Tibial nerve (tissue), 4 donors: ENCODE results near the gene CEACAM19. TPM values are rescaled to one million over a fixed set of nuclear protein-coding genes. Genes with fewer than 3 reads are reported as not detected.
"Not testable (repeated sequence)": the region's sequence is repeated elsewhere in the genome, so short reads cannot be mapped to it uniquely, and the experiment has no call there.

Experiments used
- DNase-seq, 2 donors: peaks; one replicate each; pipeline ENCODE4 v3.0.0-alpha.2; 2019; ENCODE audit warnings: low spot score in 2 of 2
- H3K27ac ChIP-seq, 4 donors: fragments of 200-600 bp; sonication (generic) in 3 of 4; one replicate each; pipeline ENCODE4 v1.5.1; 2017 to 2019; ENCODE audit warnings: mild to moderate bottlenecking in 1 of 4
- H3K27me3 ChIP-seq, 2 donors: fragments of 200-600 bp; sonication (generic) in 1 of 2; one replicate each; pipeline versions ENCODE4 v1.5.1 to v1.6.0; 2017 to 2019
- H3K36me3 ChIP-seq, 3 donors: fragments of 200-600 bp; sonication (generic); one replicate each; pipeline ENCODE4 v1.5.1; 2018 to 2019
- H3K4me1 ChIP-seq, 4 donors: fragments of 200-600 bp; sonication (generic) in 3 of 4; one replicate each; pipeline ENCODE4 v1.5.1; 2017 to 2019
- H3K4me3 ChIP-seq, 4 donors: fragments of 200-600 bp; sonication (generic) in 3 of 4; one replicate each; pipeline ENCODE4 v1.5.1; 2017 to 2019; ENCODE audit warnings: mild to moderate bottlenecking in 1 of 4, moderate library complexity in 1 of 4
- H3K9me3 ChIP-seq, 4 donors: fragments of 200-600 bp; sonication (generic) in 3 of 4; one replicate each; pipeline ENCODE4 v1.5.1; 2017 to 2019
- EP300 ChIP-seq, 2 donors: sonication (generic); formaldehyde crosslinking; IDR thresholded peaks; one replicate each; pipeline ENCODE4 v1.6.1; 2017; ENCODE audit warnings: antibody characterized with exemption in 2 of 2, mild to moderate bottlenecking in 1 of 2
- POLR2A ChIP-seq, 2 donors: fragments of 450-650 bp; IDR thresholded peaks; one replicate each; pipeline ENCODE4 v1.6.1; 2017; ENCODE audit warnings: antibody characterized with exemption in 2 of 2, mild to moderate bottlenecking in 2 of 2, moderate library complexity in 2 of 2
- WGBS, 2 donors: methylation state at CpG; one replicate each; pipeline ENCODE4 v1.1.5; 2018; 5-methylcytosine and 5-hydroxymethylcytosine counted together
- total RNA-seq, 4 donors: library from RNA; depleted of rRNA; stranded (reverse); fragments of >200 nt; gene quantifications; one replicate each; pipeline ENCODE4 v1.1.0, GENCODE V29; 2016
- TF ChIP-seq, protein P1 (sequence below), 5 experiments: fragments of 200-600 bp in 3 of 5; fragments of 450-650 bp in 2 of 5; sonication (generic) in 3 of 5; IDR thresholded peaks; one replicate each; pipeline ENCODE4 v1.5.1; 2016 to 2019; ENCODE audit warnings: antibody characterized with exemption in 5 of 5, mild to moderate bottlenecking in 3 of 5, moderate library complexity in 2 of 5

CEACAM19 gene, protein sequence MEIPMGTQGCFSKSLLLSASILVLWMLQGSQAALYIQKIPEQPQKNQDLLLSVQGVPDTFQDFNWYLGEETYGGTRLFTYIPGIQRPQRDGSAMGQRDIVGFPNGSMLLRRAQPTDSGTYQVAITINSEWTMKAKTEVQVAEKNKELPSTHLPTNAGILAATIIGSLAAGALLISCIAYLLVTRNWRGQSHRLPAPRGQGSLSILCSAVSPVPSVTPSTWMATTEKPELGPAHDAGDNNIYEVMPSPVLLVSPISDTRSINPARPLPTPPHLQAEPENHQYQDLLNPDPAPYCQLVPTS
- total RNA-seq, result 10 to 100 TPM; 10.9 to 38.7 (median 15.4) TPM

DNA sequence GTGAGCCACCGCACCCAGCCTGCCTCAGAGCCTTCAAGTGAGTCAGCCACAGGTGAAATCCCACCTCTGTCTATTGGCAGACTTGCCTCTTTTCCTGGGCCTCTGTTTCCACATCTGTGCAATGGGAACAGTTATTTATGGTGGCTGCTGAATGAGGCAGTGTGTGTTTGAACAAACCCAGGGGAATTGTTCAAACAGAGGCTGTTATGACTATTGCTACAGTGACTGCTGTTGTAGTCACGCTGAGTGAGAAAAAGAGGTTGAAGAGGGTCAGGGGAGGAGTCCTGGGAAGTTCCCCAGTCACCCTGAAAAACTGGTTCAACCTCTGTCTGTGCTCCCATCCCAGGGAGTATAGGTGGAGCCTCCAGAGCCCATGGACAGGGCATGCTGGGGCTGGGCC is at the start of gene CEACAM19:
TSS of gene CEACAM19 (plus strand) at position 83 of the 400 bp plus-strand sequence. CDS start 450 bp downstream, outside the sequence.
- H3K4me3 ChIP-seq, result no peak within 1 kb of the TSS
- H3K9me3 ChIP-seq, result no peaks in the 10 kb centered on the region
- H3K4me1 ChIP-seq, result no peaks in the 10 kb centered on the region
- H3K36me3 ChIP-seq, result peaks cover 0 to 29% (median 0%) of the 10 kb centered on the region in 3 donors
- no peaks in the 10 kb centered on the region for H3K27me3 ChIP-seq
- TF ChIP-seq, protein P1, sequence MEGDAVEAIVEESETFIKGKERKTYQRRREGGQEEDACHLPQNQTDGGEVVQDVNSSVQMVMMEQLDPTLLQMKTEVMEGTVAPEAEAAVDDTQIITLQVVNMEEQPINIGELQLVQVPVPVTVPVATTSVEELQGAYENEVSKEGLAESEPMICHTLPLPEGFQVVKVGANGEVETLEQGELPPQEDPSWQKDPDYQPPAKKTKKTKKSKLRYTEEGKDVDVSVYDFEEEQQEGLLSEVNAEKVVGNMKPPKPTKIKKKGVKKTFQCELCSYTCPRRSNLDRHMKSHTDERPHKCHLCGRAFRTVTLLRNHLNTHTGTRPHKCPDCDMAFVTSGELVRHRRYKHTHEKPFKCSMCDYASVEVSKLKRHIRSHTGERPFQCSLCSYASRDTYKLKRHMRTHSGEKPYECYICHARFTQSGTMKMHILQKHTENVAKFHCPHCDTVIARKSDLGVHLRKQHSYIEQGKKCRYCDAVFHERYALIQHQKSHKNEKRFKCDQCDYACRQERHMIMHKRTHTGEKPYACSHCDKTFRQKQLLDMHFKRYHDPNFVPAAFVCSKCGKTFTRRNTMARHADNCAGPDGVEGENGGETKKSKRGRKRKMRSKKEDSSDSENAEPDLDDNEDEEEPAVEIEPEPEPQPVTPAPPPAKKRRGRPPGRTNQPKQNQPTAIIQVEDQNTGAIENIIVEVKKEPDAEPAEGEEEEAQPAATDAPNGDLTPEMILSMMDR (IDR thresholded peaks at IDR 0.05), result no peak
- TF ChIP-seq POLR2A (IDR thresholded peaks at IDR 0.05) (no peak), EP300 (IDR thresholded peaks at IDR 0.05) (no peak)
- no peak for DNase-seq
- 65 to 75% methylated on average over 2 of the region's 2 CpGs for WGBS, 2 donors
- no peak within 1 kb of the TSS for H3K27ac ChIP-seq

DNA sequence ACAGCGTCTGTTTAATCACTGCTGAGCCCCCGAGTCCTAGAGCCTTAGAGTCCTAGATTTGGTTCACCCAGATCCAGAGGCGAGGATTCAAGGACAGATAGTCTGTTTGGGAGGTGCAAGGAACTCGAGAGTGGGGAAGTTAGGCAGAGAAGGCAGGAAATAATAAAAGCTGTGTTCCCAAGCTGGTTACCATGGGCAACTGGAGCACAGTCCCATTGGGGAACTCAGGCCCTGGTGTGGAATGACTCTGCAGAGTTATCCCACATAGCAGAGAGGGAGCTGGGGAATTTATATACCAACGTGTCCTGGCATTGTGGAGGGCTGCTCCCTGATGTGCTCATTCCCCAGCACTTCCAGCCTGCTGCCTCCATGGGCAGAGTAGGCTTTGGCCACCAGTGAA is 48.2 kb upstream of the CEACAM19 start:
- Histone ChIP-seq H3K27me3 (no peaks in the 10 kb centered on the region), H3K4me1 (peaks cover 0 to 15% (median 0%) of the 10 kb centered on the region in 4 donors), H3K9me3 (peaks cover 0 to 7% (median 0%) of the 10 kb centered on the region in 4 donors), H3K4me3 (no peak overlapping the region), H3K27ac (no peak overlapping the region), H3K36me3 (no peaks in the 10 kb centered on the region)
- DNase-seq, result no peak
- 45 to 52% methylated on average over 5 of the region's 5 CpGs for WGBS, 2 donors
- TF ChIP-seq EP300 (IDR thresholded peaks at IDR 0.05) (no peak), POLR2A (IDR thresholded peaks at IDR 0.05) (no peak)
- TF ChIP-seq, protein P1 (IDR thresholded peaks at IDR 0.05), result no peak

DNA sequence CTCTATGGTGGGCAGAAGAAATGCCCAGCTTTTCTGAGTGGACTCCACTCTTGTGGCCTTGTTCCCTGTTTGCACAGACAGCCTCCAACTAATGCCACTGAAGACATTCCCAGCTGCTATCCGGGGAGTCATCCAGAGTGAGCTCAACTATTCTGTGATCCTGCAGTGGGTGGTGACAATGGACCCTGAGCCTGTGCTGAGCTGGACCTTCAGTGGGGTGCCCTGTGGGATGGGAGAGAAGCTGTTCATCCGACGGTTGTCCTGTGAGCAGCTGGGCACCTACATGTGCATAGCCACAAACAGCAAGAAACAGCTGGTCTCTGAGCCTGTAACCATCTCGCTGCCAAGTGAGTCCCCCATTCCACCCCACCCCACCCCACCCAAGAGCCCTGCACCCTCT is 47.7 kb upstream of the CEACAM19 start:
- no peaks in the 10 kb centered on the region for H3K36me3 ChIP-seq
- peaks cover 0 to 7% (median 0%) of the 10 kb centered on the region in 4 donors for H3K9me3 ChIP-seq
- TF ChIP-seq, protein P1 (IDR thresholded peaks at IDR 0.05), result no peak
- TF ChIP-seq POLR2A (IDR thresholded peaks at IDR 0.05) (no peak), EP300 (IDR thresholded peaks at IDR 0.05) (no peak)
- DNase-seq, result no peak
- WGBS, 2 donors, result 82 to 91% methylated on average over 4 of the region's 4 CpGs
- no peak overlapping the region for H3K27ac ChIP-seq
- peaks cover 0 to 15% (median 0%) of the 10 kb centered on the region in 4 donors for H3K4me1 ChIP-seq
- H3K27me3 ChIP-seq, result no peaks in the 10 kb centered on the region
- no peak overlapping the region for H3K4me3 ChIP-seq

DNA sequence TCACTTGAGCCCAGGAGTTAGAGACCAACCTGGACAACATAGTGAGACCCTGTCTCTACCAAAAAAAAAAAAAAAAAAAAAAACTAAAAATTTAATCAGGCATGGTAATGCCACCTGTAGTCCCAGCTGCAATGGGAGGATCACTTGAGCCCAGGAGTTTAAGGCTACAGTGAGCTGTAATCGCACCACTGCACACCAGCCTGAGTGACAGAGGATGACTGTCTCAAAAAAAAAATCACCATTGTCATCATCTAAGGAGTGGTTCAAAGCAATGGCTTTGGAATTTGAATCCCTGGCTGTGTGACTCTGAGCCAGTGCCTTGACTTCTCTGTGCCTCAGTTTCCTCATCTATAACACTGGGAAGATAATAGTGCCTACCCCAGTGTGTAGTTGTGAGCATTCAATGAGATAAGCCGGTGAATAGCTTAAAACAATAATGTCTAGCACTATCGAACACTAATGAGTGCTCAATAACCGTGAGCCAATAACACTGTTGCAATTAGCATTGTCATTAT is 46.4 kb upstream of the CEACAM19 start:
- 91 to 93% methylated on average over 4 of the region's 4 CpGs for WGBS, 2 donors
- TF ChIP-seq, protein P1 (IDR thresholded peaks at IDR 0.05), result no peak
- TF ChIP-seq EP300 (IDR thresholded peaks at IDR 0.05), result no peak
- TF ChIP-seq POLR2A (IDR thresholded peaks at IDR 0.05), result no peak
- no peak overlapping the region for H3K27ac ChIP-seq
- H3K9me3 ChIP-seq, result peaks cover 0 to 7% (median 0%) of the 10 kb centered on the region in 4 donors
- H3K36me3 ChIP-seq, result no peaks in the 10 kb centered on the region
- no peak overlapping the region for H3K4me3 ChIP-seq
- no peak for DNase-seq
- no peaks in the 10 kb centered on the region for H3K27me3 ChIP-seq
- H3K4me1 ChIP-seq, result peaks cover 0 to 15% (median 0%) of the 10 kb centered on the region in 4 donors

DNA sequence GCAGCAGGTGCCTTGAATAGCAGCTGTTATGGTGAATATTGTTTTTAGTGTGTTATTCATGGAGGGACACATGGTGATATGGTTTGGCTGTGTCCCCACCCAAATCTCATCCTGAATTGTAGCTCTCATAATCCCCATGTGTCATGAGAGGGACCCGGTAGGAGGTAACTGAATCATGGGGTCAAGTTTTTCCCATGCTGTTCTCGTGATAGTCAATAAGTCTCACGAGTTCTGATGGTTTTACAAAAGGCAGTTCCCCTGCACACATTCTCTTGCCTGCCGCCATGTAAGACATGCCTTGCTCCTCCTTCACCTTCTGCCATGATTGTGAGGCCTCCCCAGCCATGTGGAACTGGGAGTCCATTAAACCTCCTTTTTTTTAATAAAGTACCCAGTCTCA is 45.6 kb upstream of the CEACAM19 start:
- WGBS, 2 donors, result 70 to 79% methylated on average over 4 of the region's 4 CpGs
- H3K27ac ChIP-seq, H3K4me3 ChIP-seq, H3K27me3 ChIP-seq, DNase-seq, H3K36me3 ChIP-seq, H3K9me3 ChIP-seq: not testable (repeated sequence)
- H3K4me1 ChIP-seq, result peaks cover 0 to 15% (median 0%) of the 10 kb centered on the region in 4 donors
